Smooth muscle cell of the coronary artery (primary cell): ENCODE data around the gene ADAD1. TPM values are rescaled to one million over a fixed set of nuclear protein-coding genes. Genes with fewer than 3 reads are reported as not detected.

Experiments
- total RNA-seq: library from RNA; depleted of rRNA; stranded (reverse); fragments of >200 nt; gene quantifications from 2 replicates; pipeline ENCODE4 v1.2.3, GENCODE V29; 2014; ENCODE audit warnings: low replicate concordance

Gene ADAD1
- not detected in 2 replicates for total RNA-seq

GRCh38 chr4:122378711-122379110 is at the start of gene ADAD1:
Gene ADAD1, plus strand, starts transcription at chr4:122379011. Its CDS starts 1,059 bp downstream, at chr4:122380070.

DNA sequence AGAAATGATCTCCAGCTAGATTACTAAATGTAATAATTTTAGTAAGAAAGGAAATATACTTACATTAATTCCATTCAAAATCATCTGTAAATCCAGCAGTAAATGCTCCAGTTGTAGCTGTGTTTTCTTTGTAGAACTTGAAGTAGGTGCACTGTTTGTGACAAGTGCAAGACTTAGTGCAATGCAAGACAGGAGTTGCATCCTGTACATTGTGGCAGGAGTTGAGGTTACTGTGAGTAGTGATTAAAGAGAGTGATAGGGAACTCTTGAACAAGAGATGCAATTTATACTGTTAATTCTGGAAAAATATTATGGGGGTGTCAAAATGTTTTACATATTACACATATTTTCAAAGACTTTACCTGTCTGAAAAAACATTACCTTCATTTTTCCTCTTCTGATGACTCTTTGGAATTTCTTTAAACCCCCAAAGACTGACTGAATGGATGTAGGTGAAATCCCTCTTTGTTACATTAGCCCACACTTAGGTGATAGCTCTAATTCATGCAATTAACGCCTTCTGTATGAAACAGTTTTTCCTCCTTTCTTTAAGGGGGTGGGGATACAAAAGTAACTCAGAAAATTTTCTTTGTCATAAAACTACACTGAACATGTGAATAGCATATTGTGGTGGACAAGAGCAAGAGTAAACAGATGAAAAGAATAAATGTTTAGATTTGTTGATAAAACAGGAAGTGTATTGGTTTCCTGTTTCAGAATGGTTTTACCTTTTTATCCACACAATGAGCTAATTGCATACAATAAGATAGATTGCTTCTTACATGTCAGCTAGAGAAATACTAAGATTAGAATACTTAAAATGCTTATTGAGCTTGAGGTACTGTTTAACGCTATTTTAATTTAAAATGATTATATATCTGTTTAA is 77.7 kb downstream of the ADAD1 start, which contains the start of gene IL2:
TSS of gene IL2 (minus strand) at position 495 of the 886 bp plus-strand sequence. CDS start at position 210, 285 bp downstream.

Other genes starting within 250 kb of the ADAD1 start
- gene BLTP1, start 226.7 kb upstream of the ADAD1 start, total RNA-seq: 40.7 and 53.4 TPM in 2 replicates
- not detected in 2 replicates for gene IL2, start 77.7 kb downstream of the ADAD1 start, total RNA-seq
- not detected in 2 replicates for gene IL21, start 242.1 kb downstream of the ADAD1 start, total RNA-seq